GM12873 (cell line): ENCODE data around the gene PHF2.

ENCODE experiments used
- CTCF ChIP-seq: IDR thresholded peaks from 2 replicates; pipeline ENCODE4 v1.5.1; 2012; ENCODE audit warnings: low read depth, mild to moderate bottlenecking, moderate library complexity, low read length, control low read depth; ENCODE audit not compliant: insufficient read depth; ENCODE audit errors: missing control alignments

PHF2 gene

GRCh38 chr9:93576258-93577077, at the start of gene PHF2:
TSS of gene PHF2 (plus strand) at chr9:93576584. CDS start at chr9:93576774, 190 bp downstream.
- no peak for TF ChIP-seq CTCF

- TF ChIP-seq CTCF, result peak; percentile 4
These were observed 45.0 kb upstream of the PHF2 start for GRCh38 chr9:93531374-93531773.

GRCh38 chr9:93532141-93532540, 44.2 kb upstream of the PHF2 start:
- TF ChIP-seq CTCF, result no peak

GRCh38 chr9:93533863-93534262, 42.5 kb upstream of the PHF2 start:
- peak; percentile 11 for TF ChIP-seq CTCF

GRCh38 chr9:93536167-93536566, 40.2 kb upstream of the PHF2 start:
- no peak for TF ChIP-seq CTCF

GRCh38 chr9:93536874-93537273, 39.5 kb upstream of the PHF2 start:
- TF ChIP-seq CTCF, result no peak

- no peak for TF ChIP-seq CTCF
These were observed 36.1 kb upstream of the PHF2 start for GRCh38 chr9:93540305-93540704.
